H1 (cell line): ENCODE measurements around the gene SLC35F1. TPM values are rescaled to one million over a fixed set of nuclear protein-coding genes. Genes with fewer than 3 reads are reported as not detected.

Experiments used
- CTCF ChIA-PET: fragments of 300-600 bp; sonication (Branson Sonifier 250); formaldehyde crosslinking; loops from one replicate; lab custom pipeline; 2021; ENCODE audit not compliant: partially characterized antibody; lab: Charles Lee
- POLR2A ChIA-PET: fragments of 300-600 bp; sonication (Branson Sonifier 250); formaldehyde crosslinking; loops from one replicate; lab custom pipeline; 2021; ENCODE audit warnings: inconsistent platforms; ENCODE audit not compliant: partially characterized antibody; lab: Charles Lee
- DNase-seq, 2 experiments: peaks; one replicate each; pipeline versions ENCODE4 v3.0.0 to v3.0.0-alpha.2; 2010 to 2022; ENCODE audit warnings: low spot score in 2 of 2, low read depth in 1 of 2, mixed read lengths in 1 of 2
- FAIRE-seq: peaks from 2 replicates; lab custom pipeline; 2011; peaks lifted over from hg19 to GRCh38; lab: Jason Lieb, UNC
- H2AFZ ChIP-seq: 2 replicates; pipeline ENCODE4 v1.8.1; 2012; ENCODE audit warnings: low read length, inconsistent platforms
- H2AK5ac ChIP-seq: 2 replicates; pipeline ENCODE4 v1.6.1; 2013; ENCODE audit warnings: low read depth, low read length
- H2BK120ac ChIP-seq: replicated peaks from 2 replicates; pipeline ENCODE3; 2013; ENCODE audit warnings: low read depth, low read length, inconsistent platforms
- H2BK12ac ChIP-seq: 2 replicates; pipeline ENCODE4 v1.6.1; 2013; ENCODE audit warnings: low read depth, low read length
- H2BK15ac ChIP-seq: 2 replicates; pipeline ENCODE4 v1.6.1; 2013; ENCODE audit warnings: low read length
- H2BK20ac ChIP-seq: 2 replicates; pipeline ENCODE4 v1.6.1; 2013; ENCODE audit warnings: low read length
- H2BK5ac ChIP-seq: 2 replicates; pipeline ENCODE4 v1.6.1; 2013; ENCODE audit warnings: low read depth, low read length
- H3K14ac ChIP-seq: 2 replicates; pipeline ENCODE4 v1.6.1; 2013; ENCODE audit warnings: inconsistent platforms; ENCODE audit not compliant: insufficient read length
- H3K18ac ChIP-seq: 2 replicates; pipeline ENCODE4 v1.6.1; 2013; ENCODE audit warnings: low read length; ENCODE audit errors: extremely low read depth
- H3K23ac ChIP-seq: 2 replicates; pipeline ENCODE4 v1.6.1; 2013; ENCODE audit warnings: inconsistent platforms; ENCODE audit not compliant: insufficient read length
- H3K23me2 ChIP-seq: 2 replicates; pipeline ENCODE4 v1.6.1; 2013; ENCODE audit warnings: low read depth, low read length
- H3K27ac ChIP-seq: 2 replicates; pipeline ENCODE4 v1.6.1; 2011; ENCODE audit warnings: low read depth, low read length, inconsistent platforms
- H3K27me3 ChIP-seq, 4 experiments: replicated peaks in 1 of 4; 1 replicate in 1 of 4; 2 replicates in 3 of 4; pipeline versions ENCODE4 v1.6.1 to v1.8.1; 2011 to 2013; ENCODE audit warnings: low read length in 3 of 4, mild to moderate bottlenecking in 3 of 4, inconsistent platforms in 2 of 4, mixed read lengths in 2 of 4, moderate library complexity in 1 of 4; ENCODE audit not compliant: control insufficient read depth in 3 of 4, insufficient read depth in 3 of 4; ENCODE audit errors: extremely low read depth in 1 of 4
- H3K36me3 ChIP-seq, 4 experiments: 2 replicates each; pipeline versions ENCODE4 v1.6.1 to v1.8.1; 2011 to 2013; ENCODE audit warnings: mild to moderate bottlenecking in 4 of 4, low read length in 3 of 4, moderate library complexity in 2 of 4, control low read depth in 1 of 4, inconsistent platforms in 1 of 4; ENCODE audit not compliant: insufficient read depth in 4 of 4, control insufficient read depth in 2 of 4
- H3K4ac ChIP-seq: replicated peaks from 2 replicates; pipeline ENCODE3; 2013; ENCODE audit warnings: low read length, low read depth, mixed read lengths, inconsistent platforms; ENCODE audit not compliant: insufficient read length
- H3K4me1 ChIP-seq, 4 experiments: replicated peaks in 1 of 4; 1 replicate in 1 of 4; 2 replicates in 3 of 4; pipeline versions ENCODE4 v1.6.1 to v1.8.1; 2011 to 2013; ENCODE audit warnings: low read length in 3 of 4, inconsistent platforms in 2 of 4, mixed read lengths in 1 of 4; ENCODE audit not compliant: insufficient read depth in 4 of 4, control insufficient read depth in 3 of 4
- H3K4me2 ChIP-seq, 2 experiments: 2 replicates each; pipeline versions ENCODE4 v1.6.1 to v1.8.1; 2011 to 2013; ENCODE audit warnings: low read depth in 2 of 2, low read length in 2 of 2, control low read depth in 1 of 2, inconsistent platforms in 1 of 2, mild to moderate bottlenecking in 1 of 2; ENCODE audit not compliant: insufficient read depth in 1 of 2
- H3K4me3 ChIP-seq, 4 experiments: fragments of 200-600, 300-600 bp in 1 of 4; sonication (generic), shearing (Covaris generic), sonication (Bioruptor Twin) in 1 of 4; 2 replicates each; pipeline versions ENCODE4 v1.5.1 to v1.8.1; 2011 to 2016; ENCODE audit warnings: low read length in 4 of 4, low read depth in 3 of 4, control low read depth in 2 of 4, inconsistent platforms in 2 of 4, mild to moderate bottlenecking in 2 of 4, mixed read lengths in 1 of 4, moderate library complexity in 1 of 4; ENCODE audit not compliant: insufficient read depth in 2 of 4; ENCODE audit errors: extremely low read depth in 1 of 4
- H3K56ac ChIP-seq: replicated peaks from 2 replicates; pipeline ENCODE3; 2013; ENCODE audit warnings: low read depth, mild to moderate bottlenecking, mixed read lengths, low read length, inconsistent platforms; ENCODE audit not compliant: insufficient read length
- H3K79me1 ChIP-seq: 2 replicates; pipeline ENCODE4 v1.6.1; 2013; ENCODE audit warnings: low read depth, low read length, control low read depth
- H3K79me2 ChIP-seq, 2 experiments: 2 replicates each; pipeline versions ENCODE4 v1.6.1 to v1.8.1; 2012 to 2013; ENCODE audit warnings: low read length in 2 of 2, mild to moderate bottlenecking in 2 of 2, inconsistent platforms in 1 of 2; ENCODE audit not compliant: insufficient read depth in 2 of 2, control insufficient read depth in 1 of 2
- H3K9ac ChIP-seq, 4 experiments: replicated peaks in 1 of 4; 1 replicate in 1 of 4; 2 replicates in 3 of 4; pipeline versions ENCODE4 v1.6.1 to v1.8.1; 2011 to 2013; ENCODE audit warnings: low read depth in 3 of 4, low read length in 3 of 4, control low read depth in 2 of 4, mild to moderate bottlenecking in 2 of 4, moderate library complexity in 2 of 4, inconsistent platforms in 1 of 4; ENCODE audit errors: extremely low read depth in 1 of 4
- H3K9me3 ChIP-seq, 2 experiments: 2 replicates each; pipeline versions ENCODE4 v1.6.1 to v1.8.1; 2012 to 2013; ENCODE audit warnings: mild to moderate bottlenecking in 2 of 2, moderate library complexity in 2 of 2, control low read depth in 1 of 2, inconsistent platforms in 1 of 2, low read depth in 1 of 2, low read length in 1 of 2, mixed read lengths in 1 of 2; ENCODE audit not compliant: insufficient read depth in 2 of 2
- H4K20me1 ChIP-seq, 2 experiments: replicated peaks in 1 of 2; 2 replicates each; pipeline versions ENCODE3 to v1.8.1; 2011 to 2013; ENCODE audit warnings: inconsistent platforms in 2 of 2, low read length in 2 of 2, mild to moderate bottlenecking in 1 of 2; ENCODE audit not compliant: insufficient read depth in 2 of 2, control insufficient read depth in 1 of 2
- H4K5ac ChIP-seq: 2 replicates; pipeline ENCODE4 v1.6.1; 2013; ENCODE audit warnings: low read length, low read depth, mixed read lengths, inconsistent platforms; ENCODE audit not compliant: insufficient read length
- H4K8ac ChIP-seq: 2 replicates; pipeline ENCODE4 v1.8.0; 2013; ENCODE audit warnings: mild to moderate bottlenecking, moderate library complexity, low read length, inconsistent platforms; ENCODE audit not compliant: insufficient read depth; ENCODE audit errors: extremely low read depth
- H4K91ac ChIP-seq: replicated peaks from 2 replicates; pipeline ENCODE3; 2013; ENCODE audit warnings: low read length, mixed read lengths, inconsistent platforms; ENCODE audit not compliant: insufficient read length
- MAFK ChIP-seq: IDR thresholded peaks from 2 replicates; pipeline ENCODE4 v1.6.1; 2012; ENCODE audit warnings: low read depth, mild to moderate bottlenecking, improper control_type of control experiment, low read length
- POLR2A ChIP-seq, 2 experiments: IDR thresholded peaks; 1 replicate in 1 of 2; 2 replicates in 1 of 2; pipeline ENCODE4 v1.6.1; 2011; ENCODE audit warnings: low read depth in 2 of 2, low read length in 2 of 2, mild to moderate bottlenecking in 2 of 2; ENCODE audit errors: control extremely low read depth in 1 of 2
- YY1 ChIP-seq: IDR thresholded peaks from 2 replicates; pipeline ENCODE4 v1.6.1; 2011; ENCODE audit warnings: low read depth, mild to moderate bottlenecking, low read length
- WGBS, 2 experiments: shearing (Covaris generic) in 1 of 2; methylation state at CpG; one replicate each; pipeline versions ENCODE4 v1.1.6 to v1.1.7; 2013 to 2015; ENCODE audit warnings: low lambda C conversion rate in 2 of 2, mixed read lengths in 2 of 2, inconsistent platforms in 1 of 2, low coverage in 1 of 2, missing lambda C conversion rate in 1 of 2; ENCODE audit not compliant: insufficient replicate concordance in 2 of 2, insufficient coverage in 1 of 2, insufficient read length in 1 of 2; ENCODE audit errors: extremely low coverage in 1 of 2, missing lambda C conversion rate in 1 of 2; 5-methylcytosine and 5-hydroxymethylcytosine counted together
- polyA plus RNA-seq, 7 experiments: library from polyadenylated mRNA; depleted of rRNA in 3 of 7; stranded (reverse) in 5 of 7; unstranded in 2 of 7; fragments of >200 nt in 5 of 7; fragments of 200-250 nt in 2 of 7; gene quantifications; 1 replicate in 5 of 7; 2 replicates in 1 of 7; 4 replicates in 1 of 7; pipeline versions ENCODE4 v1.2.1 to v1.2.3, GENCODE V29; 2011 to 2013; ENCODE audit warnings: missing spikeins in 2 of 7, mixed read lengths in 2 of 7
- total RNA-seq: library from RNA; stranded (reverse); fragmentation: NEBNext Ultra II Directional; extraction: Animal tissue kit (Norgen Biotek cat#: 25700); gene quantifications from 2 replicates; pipeline ENCODE4 v1.2.1, GENCODE V29; 2021

Gene SLC35F1
- total and polyA plus RNA-seq, 2 of the 8 experiments (the other 6 are each of a cell fraction or from before 2014, with no cell fraction given), result 7.0 to 10.0 TPM

- Histone ChIP-seq H3K23ac (no peak overlapping the region), H3K56ac (no peak overlapping the region), H4K5ac (no peak overlapping the region), H2AFZ (no peak overlapping the region), H3K9ac (no peak overlapping the region), H3K79me1 (no peaks in the 10 kb centered on the region), H3K4me2 (no peak overlapping the region), H3K4me3 (no peak overlapping the region), H2BK120ac (no peak overlapping the region), H3K27me3 (peaks cover 0 to under 1% (median 0%) of the 10 kb centered on the region in 4 experiments; a peak in 1 of 7 replicates), H3K79me2 (no peaks in the 10 kb centered on the region), H2BK15ac (no peak overlapping the region), H3K4me1 (peaks cover 0 to 3% (median 0%) of the 10 kb centered on the region in 4 experiments; a peak in 1 of 7 replicates), H3K27ac (no peak overlapping the region), H4K8ac (no peak overlapping the region), H3K18ac (no peak overlapping the region), H2AK5ac (no peak overlapping the region), H3K4ac (no peak overlapping the region), H4K91ac (no peak overlapping the region), H2BK12ac (no peak overlapping the region), H3K14ac (no peak overlapping the region), H3K9me3 (peaks cover 3 to 8% of the 10 kb centered on the region in 2 experiments; a peak in 3 of 4 replicates), H4K20me1 (no peaks in the 10 kb centered on the region), H2BK5ac (no peak overlapping the region), H3K36me3 (no peaks in the 10 kb centered on the region; a peak in 1 of 8 replicates), H3K23me2 (peaks cover 6% of the 10 kb centered on the region; the same call in 1 of the 2 replicates), H2BK20ac (no peak overlapping the region)
- no peak for DNase-seq
- ChIA-PET CTCF (interaction anchor here (1.0 to 1.5 kb wide), 2 partner anchors 11 to 262 kb away, joined by 4 read pairs; no protein-coding TSS in a partner anchor), POLR2A (no interaction called here)
- no peak for FAIRE-seq
- TF ChIP-seq POLR2A (IDR thresholded peaks at IDR 0.05; ENCODE audit: control extremely low read depth in 1 of 2, low read depth in 2 of 2, low read length in 2 of 2) (no peak), YY1 (no peak), MAFK (peak; percentile 63; the same call in 1 of the 2 replicates)
- WGBS, 2 experiments, result 90% methylated on average over 2 of the region's 2 CpGs; no CpG with 5 or more reads in 1 of the 2 experiments
Measured at GRCh38 chr6:117924690-117925089, 17.6 kb downstream of the SLC35F1 start.
